Panc1 (cell line): ENCODE results near the gene C10orf143. TPM values are rescaled to one million over a fixed set of nuclear protein-coding genes. Genes with fewer than 3 reads are reported as not detected.

Experiments used
- ATAC-seq: fragments of 200-7000 bp; cut with Tn5 transposase; 2 replicates; pipeline ENCODE4 v1.9.1; 2020; ENCODE audit warnings: mild to moderate bottlenecking, moderate library complexity
- BruUV-seq: library from RNA; stranded (reverse); fragments of 400-500 nt; replicated peaks from 2 replicates; lab custom pipeline; 2021; lab: Mats Ljungman, UMichigan
- CTCF ChIA-PET: fragments of 300-600 bp; sonication (Branson Sonifier 250); formaldehyde crosslinking; loops from one replicate; lab custom pipeline; 2022; ENCODE audit warnings: antibody characterized with exemption; lab: Charles Lee
- POLR2A ChIA-PET: fragments of 300-600 bp; sonication (Branson Sonifier 250); formaldehyde crosslinking; loops from one replicate; lab custom pipeline; 2022; ENCODE audit warnings: antibody characterized with exemption; lab: Charles Lee
- DNase-seq: peaks from one replicate; pipeline ENCODE4 v3.0.0-alpha.2; 2010; ENCODE audit warnings: low read depth, low spot score
- H3K27ac ChIP-seq: 2 replicates; pipeline ENCODE4 v1.5.1; 2011; ENCODE audit warnings: mild to moderate bottlenecking, low read length, inconsistent platforms
- H3K27me3 ChIP-seq: fragments of 200-500 bp; sonication (Bioruptor generic); 2 replicates; pipeline ENCODE4 v1.6.0; 2014; ENCODE audit warnings: low read length, inconsistent platforms; ENCODE audit not compliant: control insufficient read depth, insufficient read depth
- H3K36me3 ChIP-seq: fragments of 200-500 bp; sonication (Bioruptor generic); 2 replicates; pipeline ENCODE4 v1.5.1; 2014; ENCODE audit warnings: inconsistent platforms, mild to moderate bottlenecking, low read length, moderate library complexity; ENCODE audit not compliant: control insufficient read depth, insufficient read depth
- H3K4me1 ChIP-seq: 2 replicates; pipeline ENCODE4 v1.5.1; 2011; ENCODE audit warnings: inconsistent platforms, mild to moderate bottlenecking, low read length, moderate library complexity; ENCODE audit not compliant: control insufficient read depth, insufficient read depth
- H3K4me3 ChIP-seq, 2 experiments: 2 replicates each; pipeline ENCODE4 v1.5.1; 2011 to 2012; ENCODE audit warnings: low read depth in 2 of 2, low read length in 2 of 2, mild to moderate bottlenecking in 2 of 2, inconsistent platforms in 1 of 2, moderate library complexity in 1 of 2
- H3K9me3 ChIP-seq: fragments of 200-500 bp; sonication (Bioruptor generic); 2 replicates; pipeline ENCODE4 v1.5.1; 2014; ENCODE audit warnings: low read depth, mild to moderate bottlenecking, inconsistent platforms, low read length, moderate library complexity; ENCODE audit not compliant: control insufficient read depth, insufficient read depth
- CTCF ChIP-seq: fragments of 450-650 bp; IDR thresholded peaks from 2 replicates; pipeline ENCODE4 v1.5.1; 2017; ENCODE audit warnings: mild to moderate bottlenecking
- POLR2AphosphoS5 ChIP-seq: IDR thresholded peaks from 2 replicates; pipeline ENCODE4 v1.6.1; 2012; ENCODE audit warnings: mild to moderate bottlenecking, low read depth, low read length, moderate library complexity
- SIN3A ChIP-seq: IDR thresholded peaks from 2 replicates; pipeline ENCODE4 v1.6.1; 2012; ENCODE audit warnings: low read depth, mild to moderate bottlenecking, low read length, moderate library complexity, borderline replicate concordance; ENCODE audit not compliant: insufficient read depth
- TCF7L2 ChIP-seq: IDR thresholded peaks from 2 replicates; pipeline ENCODE4 v1.6.1; 2011; ENCODE audit warnings: mild to moderate bottlenecking, low read depth, low read length, inconsistent platforms
- in situ Hi-C: cut with HindIII; loops from 2 replicates; pipeline ENCODE4 v1.10.0; 2016; ENCODE audit warnings: low sequenced_read_pairs, low pct_unique_long_range_greater_than_20kb
- intact Hi-C: fragments of 100-400 bp; cut with micrococcal nuclease; formaldehyde crosslinking; loops from one replicate; pipeline ENCODE4 v1.10.0; 2022; ENCODE audit not compliant: unreplicated experiment
- total RNA-seq: library from RNA; stranded (reverse); gene quantifications from one replicate; pipeline ENCODE4 v1.2.1, GENCODE V29; 2021; ENCODE audit not compliant: unreplicated experiment
- TF ChIP-seq, protein P1 (sequence below), 2 experiments: IDR thresholded peaks; 2 replicates each; pipeline ENCODE4 v1.6.1; 2011 to 2012; ENCODE audit warnings: low read depth in 2 of 2, control low read depth in 1 of 2, low read length in 1 of 2, mild to moderate bottlenecking in 1 of 2, moderate library complexity in 1 of 2; ENCODE audit not compliant: insufficient read depth in 1 of 2

The C10orf143 gene
- total RNA-seq, 1 experiment from 2014 or later = 1.0 TPM

GRCh38 chr10:130022086-130022485 is 88.5 kb downstream of the C10orf143 start:
- no peak for DNase-seq
- H3K4me1 ChIP-seq = no peaks in the 10 kb centered on the region
- ChIA-PET POLR2A (no interaction called here), CTCF (no interaction called here)
- intact Hi-C loops = no loop called here
- no peaks in the 10 kb centered on the region for H3K9me3 ChIP-seq
- TF ChIP-seq SIN3A = no peak
- TF ChIP-seq, protein P1, sequence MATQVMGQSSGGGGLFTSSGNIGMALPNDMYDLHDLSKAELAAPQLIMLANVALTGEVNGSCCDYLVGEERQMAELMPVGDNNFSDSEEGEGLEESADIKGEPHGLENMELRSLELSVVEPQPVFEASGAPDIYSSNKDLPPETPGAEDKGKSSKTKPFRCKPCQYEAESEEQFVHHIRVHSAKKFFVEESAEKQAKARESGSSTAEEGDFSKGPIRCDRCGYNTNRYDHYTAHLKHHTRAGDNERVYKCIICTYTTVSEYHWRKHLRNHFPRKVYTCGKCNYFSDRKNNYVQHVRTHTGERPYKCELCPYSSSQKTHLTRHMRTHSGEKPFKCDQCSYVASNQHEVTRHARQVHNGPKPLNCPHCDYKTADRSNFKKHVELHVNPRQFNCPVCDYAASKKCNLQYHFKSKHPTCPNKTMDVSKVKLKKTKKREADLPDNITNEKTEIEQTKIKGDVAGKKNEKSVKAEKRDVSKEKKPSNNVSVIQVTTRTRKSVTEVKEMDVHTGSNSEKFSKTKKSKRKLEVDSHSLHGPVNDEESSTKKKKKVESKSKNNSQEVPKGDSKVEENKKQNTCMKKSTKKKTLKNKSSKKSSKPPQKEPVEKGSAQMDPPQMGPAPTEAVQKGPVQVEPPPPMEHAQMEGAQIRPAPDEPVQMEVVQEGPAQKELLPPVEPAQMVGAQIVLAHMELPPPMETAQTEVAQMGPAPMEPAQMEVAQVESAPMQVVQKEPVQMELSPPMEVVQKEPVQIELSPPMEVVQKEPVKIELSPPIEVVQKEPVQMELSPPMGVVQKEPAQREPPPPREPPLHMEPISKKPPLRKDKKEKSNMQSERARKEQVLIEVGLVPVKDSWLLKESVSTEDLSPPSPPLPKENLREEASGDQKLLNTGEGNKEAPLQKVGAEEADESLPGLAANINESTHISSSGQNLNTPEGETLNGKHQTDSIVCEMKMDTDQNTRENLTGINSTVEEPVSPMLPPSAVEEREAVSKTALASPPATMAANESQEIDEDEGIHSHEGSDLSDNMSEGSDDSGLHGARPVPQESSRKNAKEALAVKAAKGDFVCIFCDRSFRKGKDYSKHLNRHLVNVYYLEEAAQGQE (IDR thresholded peaks at IDR 0.05; ENCODE audit: insufficient read depth in 1 of 2, low read depth in 2 of 2, low read length in 1 of 2) = no peak
- no peak for TF ChIP-seq POLR2AphosphoS5
- no peak for TF ChIP-seq TCF7L2
- no peak for TF ChIP-seq CTCF
- BruUV-seq = no TSS peak
- H3K36me3 ChIP-seq = no peaks in the 10 kb centered on the region
- H3K4me3 ChIP-seq = no peak overlapping the region
- in situ Hi-C loops = no loop called here
- H3K27ac ChIP-seq = no peak overlapping the region
- ATAC-seq = 0 out of 2 replicates have a peak, but pooled peaks have one; percentile 15
- no peaks in the 10 kb centered on the region for H3K27me3 ChIP-seq

GRCh38 chr10:130021383-130021950 is 89.2 kb downstream of the C10orf143 start:
- ATAC-seq = no peak
- Histone ChIP-seq H3K27ac (no peak overlapping the region), H3K4me1 (no peaks in the 10 kb centered on the region), H3K9me3 (no peaks in the 10 kb centered on the region), H3K27me3 (no peaks in the 10 kb centered on the region), H3K36me3 (no peaks in the 10 kb centered on the region), H3K4me3 (no peak overlapping the region)
- DNase-seq = no peak
- intact Hi-C loops = no loop called here
- in situ Hi-C loops = no loop called here
- no TSS peak for BruUV-seq
- POLR2A ChIA-PET = no interaction called here
- TF ChIP-seq TCF7L2 (no peak), CTCF (no peak), POLR2AphosphoS5 (no peak), SIN3A (no peak)
- TF ChIP-seq, protein P1 (IDR thresholded peaks at IDR 0.05; ENCODE audit: insufficient read depth in 1 of 2, low read depth in 2 of 2, low read length in 1 of 2) = no peak
- CTCF ChIA-PET = no interaction called here
